Ammon's horn (tissue), 1 donor: ENCODE measurements around the gene AOPEP.
"Not testable (repeated sequence)": the region's sequence is repeated elsewhere in the genome, so short reads cannot be mapped to it uniquely, and the experiment has no call there.

Experiments used
- DNase-seq: peaks from one replicate; pipeline ENCODE4 v3.0.0-alpha.2; 2016; ENCODE audit warnings: low spot score

The AOPEP gene

GRCh38 chr9:94847486-94847885 is 121.0 kb downstream of the AOPEP start:
- DNase-seq, result no peak

DNA sequence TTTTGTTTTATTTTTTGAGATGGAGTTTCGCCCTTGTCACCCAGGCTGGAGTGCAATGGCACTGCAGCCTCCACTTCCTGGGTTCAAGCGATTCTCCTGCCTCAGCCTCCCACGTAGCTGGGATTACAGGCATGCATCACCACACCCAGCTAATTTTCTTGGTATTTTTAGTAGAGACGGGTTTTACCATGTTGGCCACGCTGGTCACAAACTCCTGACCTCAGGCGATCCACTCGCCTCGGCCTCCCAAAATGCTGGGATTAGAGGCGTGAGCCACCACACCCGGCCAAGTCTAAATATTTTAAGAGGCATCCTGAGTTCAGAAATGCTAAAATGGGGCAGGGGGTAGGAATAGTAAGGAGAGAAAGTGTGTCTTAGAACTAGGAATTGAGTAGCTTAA is 122.3 kb downstream of the AOPEP start:
- DNase-seq, result not testable (repeated sequence)

DNA sequence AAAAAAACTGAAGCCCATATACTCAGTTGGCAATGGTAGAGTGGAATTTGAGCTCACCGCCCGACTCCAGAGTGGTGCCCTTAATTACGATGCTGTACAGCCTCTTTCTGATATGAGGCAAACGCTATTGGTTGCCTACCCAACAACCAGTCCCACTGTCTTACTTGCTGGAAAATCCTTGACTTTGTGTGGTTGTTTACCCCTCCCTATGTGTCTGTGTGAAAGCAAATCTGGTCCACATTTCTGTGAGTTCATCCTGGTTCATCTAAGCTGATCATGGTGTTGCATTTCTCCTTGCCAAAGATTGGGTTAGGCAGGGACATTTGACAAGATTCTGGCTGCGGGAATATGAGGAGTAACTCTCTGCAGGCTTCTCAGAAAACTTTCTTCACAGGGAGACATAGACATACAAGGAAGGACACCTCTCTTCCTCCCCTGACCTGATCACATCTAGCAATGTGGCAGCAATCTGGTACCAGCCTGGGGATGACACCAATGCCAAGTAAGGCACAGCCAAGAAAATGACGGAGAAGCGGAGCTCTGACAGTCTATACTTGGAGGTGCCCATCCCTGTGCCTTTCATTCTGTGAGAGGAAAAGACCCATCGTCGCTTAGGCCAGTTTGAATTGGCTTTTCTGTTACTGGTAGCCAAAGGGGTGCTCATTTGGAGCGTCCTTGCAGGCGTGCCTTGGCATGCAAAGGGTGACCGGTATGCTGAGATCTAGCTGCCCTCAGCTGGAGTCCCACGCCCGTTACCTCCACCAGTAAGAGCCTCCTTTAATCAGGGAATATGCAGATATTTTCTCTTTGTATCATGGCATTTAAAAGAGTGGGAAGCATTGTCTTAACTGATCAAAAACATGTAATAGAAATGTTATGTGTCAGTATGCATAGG is 124.3 kb downstream of the AOPEP start:
- no peak for DNase-seq

- no peak for DNase-seq
Measured at GRCh38 chr9:94851467-94851866, 125.0 kb downstream of the AOPEP start.

DNA sequence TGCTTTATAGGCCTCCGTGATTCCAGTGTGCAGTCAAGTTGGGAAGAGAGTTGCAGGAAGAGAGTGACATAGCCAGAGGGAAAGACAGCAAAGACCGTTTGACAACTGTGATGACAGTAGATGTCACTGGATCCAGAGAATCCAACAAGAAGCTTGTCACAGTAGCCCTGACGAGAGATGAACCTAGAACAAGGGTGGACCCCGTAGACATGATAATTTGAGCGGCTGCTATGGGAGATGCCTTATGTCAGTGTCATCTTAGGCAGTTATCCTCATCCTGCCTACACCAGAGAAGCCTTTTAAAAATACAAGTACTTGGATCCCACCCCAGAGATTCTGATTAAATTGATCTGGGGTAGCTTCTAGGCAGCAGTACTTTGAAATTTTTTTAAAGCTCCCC is 125.4 kb downstream of the AOPEP start:
- DNase-seq, result no peak

DNA sequence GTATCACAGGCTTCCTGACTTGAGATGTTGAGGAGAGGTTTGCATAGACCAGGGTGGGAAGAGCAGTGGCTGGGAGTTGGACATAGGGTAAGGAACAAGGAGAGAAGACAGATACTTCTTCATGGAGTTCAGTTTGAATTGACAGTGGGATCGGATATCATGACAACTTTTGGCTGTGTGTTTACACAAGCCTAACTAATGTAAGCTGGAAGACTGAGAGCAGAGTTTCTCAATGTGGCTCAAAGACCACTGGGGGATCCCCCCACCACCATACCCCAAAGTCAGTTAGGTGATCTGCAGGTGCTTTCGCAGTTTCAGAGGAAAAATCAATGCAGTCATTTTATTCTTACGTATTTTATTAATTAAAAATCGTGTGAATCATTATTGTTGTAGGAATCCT is 125.9 kb downstream of the AOPEP start:
- no peak for DNase-seq

DNA sequence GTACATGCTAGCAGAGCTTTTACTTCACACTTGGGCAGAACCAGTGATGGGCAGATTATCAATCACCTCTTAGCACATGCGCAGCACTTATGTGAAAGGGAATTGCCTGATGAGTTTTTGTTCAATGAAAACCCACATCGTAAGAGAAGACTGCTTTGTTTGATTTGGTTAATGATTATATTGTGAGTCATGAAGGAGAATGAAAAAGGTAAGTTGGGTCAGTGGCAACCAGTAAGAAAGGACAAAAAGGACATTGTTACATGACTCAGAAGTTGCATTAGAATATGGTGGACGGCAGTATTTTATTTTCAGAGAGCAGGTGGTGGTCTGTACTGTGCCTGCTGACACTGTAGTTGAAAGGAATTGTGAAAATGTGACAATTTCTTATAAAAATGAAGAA is 127.4 kb downstream of the AOPEP start:
- no peak for DNase-seq

- DNase-seq, result no peak
Measured at GRCh38 chr9:94855903-94856302, 129.4 kb downstream of the AOPEP start.

- DNase-seq, result no peak
Measured at GRCh38 chr9:94857791-94858190, 131.3 kb downstream of the AOPEP start.

DNA sequence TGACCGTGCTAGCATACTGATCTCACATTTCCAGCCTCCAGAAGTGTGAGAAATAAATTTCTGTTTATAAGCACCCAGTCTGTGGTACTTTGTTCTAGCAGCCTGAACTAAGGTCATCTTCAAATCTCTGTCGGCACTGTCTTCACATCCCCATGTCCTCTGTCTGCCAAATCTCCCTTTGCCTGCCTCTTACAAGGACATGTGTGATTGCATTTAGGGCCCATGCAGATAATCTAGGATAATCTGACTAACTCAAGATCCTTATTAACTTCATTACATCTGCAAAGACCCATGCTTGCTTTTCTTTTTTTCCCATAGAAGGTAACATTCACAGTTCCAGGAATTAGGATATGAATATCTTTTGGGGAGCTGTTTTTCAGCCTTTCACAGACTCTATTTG is 132.7 kb downstream of the AOPEP start:
- DNase-seq, result no peak

GRCh38 chr9:94859891-94860290 is 133.4 kb downstream of the AOPEP start:
- DNase-seq, result no peak

DNA sequence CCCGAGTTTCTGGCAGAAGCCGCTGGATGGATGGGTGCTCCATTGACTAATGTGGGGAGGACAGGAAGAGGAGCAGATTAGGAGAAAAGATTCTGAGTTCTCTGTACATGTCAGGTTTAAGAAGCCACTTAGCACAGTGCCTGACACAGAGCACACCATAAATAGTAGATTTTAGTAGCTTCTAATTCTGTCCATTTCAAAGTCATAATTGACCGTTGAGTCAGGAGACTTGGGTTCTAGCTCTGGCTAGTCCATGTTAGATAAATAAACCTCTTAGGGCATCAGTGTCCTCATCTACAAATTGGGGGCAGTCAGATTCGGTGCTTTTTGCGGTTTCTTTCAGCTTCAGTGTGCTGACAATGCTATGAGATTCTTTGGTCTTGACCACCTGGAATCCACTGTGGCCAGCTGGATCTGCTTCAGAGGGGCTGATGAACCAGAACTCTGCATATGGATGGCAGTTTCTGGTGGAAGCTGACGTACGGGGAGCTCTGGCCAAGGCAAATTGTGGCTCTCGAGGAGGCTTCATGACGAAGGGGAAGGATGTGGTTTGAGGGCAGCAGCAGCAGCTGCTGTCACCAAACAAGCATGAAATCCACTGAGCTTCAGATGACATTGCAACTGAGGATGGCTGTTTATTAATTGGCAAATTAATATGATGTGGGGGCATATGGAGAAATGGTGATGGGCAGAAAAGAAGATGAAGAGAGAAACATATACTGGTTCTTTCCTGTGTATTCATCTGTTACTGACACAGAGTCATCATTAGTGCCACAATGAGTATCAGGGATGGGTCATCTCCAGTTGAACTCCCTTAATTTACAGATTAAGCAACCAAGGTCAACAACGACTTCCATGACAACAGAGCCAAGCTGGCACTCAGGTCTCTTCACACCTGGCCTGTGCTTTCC is 134.4 kb downstream of the AOPEP start:
- DNase-seq, result no peak

DNA sequence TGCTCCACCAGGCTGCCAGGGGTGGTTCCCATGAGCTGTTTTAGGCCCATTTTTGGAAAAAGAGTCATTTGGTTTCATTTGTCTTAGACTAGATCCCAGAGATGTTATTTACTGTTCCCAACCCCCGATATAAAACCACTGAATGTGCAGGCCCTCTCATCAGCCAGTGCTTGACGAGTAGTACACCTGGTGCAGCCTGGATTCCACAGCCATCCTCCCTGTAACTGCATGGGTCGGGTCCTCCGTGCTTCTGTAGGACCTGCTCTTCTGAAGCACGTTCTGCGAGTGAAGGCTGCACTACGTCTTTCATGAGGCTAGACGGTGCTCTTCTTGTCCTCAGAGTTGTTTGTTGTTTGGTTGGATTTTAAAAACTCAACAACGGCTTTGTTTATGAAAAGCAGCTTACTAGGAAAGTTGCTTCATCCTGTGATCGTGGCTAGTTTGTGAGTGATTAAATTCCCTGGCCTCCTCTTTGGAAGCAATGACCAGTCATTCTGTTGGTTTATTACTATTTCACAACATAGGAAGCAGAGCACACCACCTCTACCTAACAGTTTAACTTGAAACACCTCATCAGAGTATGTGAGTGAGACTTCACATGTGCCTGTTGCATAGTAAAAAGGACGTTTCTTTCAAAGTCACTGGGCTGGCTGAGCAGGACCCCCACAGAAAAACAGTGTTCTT is 135.2 kb downstream of the AOPEP start:
- no peak for DNase-seq

DNA sequence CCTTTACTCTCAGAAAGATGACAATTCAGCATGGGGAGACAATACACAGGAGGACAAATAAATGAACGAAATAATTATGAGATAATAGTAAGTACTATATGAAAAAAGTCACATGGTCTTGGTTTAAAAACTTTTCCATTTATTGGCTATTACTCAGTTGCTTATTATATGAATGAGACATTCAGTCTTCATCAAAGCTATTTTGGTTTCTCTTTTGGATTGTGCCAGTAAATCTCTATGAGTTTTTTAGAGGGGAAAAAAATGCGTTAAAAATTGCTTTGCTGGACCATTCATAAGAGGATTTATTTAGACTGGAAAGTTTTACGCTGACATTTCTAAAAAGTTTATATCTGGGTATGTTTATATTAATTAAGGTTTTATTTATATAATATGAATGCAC is 137.7 kb downstream of the AOPEP start:
- no peak for DNase-seq

GRCh38 chr9:94864862-94865509 is 138.5 kb downstream of the AOPEP start:
- DNase-seq, result no peak

- DNase-seq, result peak; percentile 63
Measured at GRCh38 chr9:94865582-94866452, 139.3 kb downstream of the AOPEP start.

DNA sequence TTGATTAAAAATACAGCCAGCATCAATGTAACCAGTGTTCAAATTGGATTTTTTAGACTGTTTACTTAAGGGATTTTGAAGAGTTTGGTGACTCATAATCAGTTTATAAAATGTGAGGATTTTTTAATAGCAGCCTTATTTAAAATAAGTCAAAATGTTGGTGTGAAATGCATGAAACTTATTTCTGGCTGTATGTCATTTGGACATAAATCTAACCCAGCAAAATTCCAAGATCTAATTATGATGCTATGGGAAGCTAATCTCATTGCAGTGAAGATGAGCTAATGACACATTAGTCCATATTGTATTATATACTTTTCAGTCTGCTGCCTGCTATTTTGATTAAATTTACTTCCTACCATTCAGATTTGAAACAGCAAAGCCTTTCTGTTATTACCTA is 140.3 kb downstream of the AOPEP start:
- DNase-seq, result no peak

DNA sequence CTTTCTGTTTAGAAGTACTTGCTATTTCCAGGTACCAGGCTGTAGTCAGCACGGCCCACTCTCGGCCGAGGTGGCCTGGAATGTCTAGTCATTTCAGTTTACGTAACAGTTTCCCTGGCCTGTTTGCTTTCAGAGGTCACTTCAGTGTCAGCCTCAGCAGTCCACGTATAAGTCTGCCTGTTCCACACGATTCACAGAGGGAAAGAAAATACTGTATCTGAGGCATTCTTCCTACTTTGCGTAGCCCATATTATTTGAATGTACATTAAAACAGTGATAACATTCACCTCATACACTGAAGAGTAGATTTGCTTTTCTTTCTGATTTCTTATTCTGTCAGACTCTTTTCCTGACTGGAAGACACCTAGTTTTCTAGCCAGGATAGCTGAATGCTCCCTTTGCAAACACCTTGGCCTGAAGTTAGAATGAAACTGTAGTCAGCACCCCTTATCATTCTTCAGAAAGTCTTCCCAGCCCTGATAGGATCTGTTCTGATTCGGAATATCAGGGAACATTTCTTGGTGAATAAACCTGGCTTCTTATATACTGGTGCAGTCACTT is 140.9 kb downstream of the AOPEP start:
- DNase-seq, result peak; percentile 50

GRCh38 chr9:94867842-94868312 is 141.4 kb downstream of the AOPEP start:
- no peak for DNase-seq

DNA sequence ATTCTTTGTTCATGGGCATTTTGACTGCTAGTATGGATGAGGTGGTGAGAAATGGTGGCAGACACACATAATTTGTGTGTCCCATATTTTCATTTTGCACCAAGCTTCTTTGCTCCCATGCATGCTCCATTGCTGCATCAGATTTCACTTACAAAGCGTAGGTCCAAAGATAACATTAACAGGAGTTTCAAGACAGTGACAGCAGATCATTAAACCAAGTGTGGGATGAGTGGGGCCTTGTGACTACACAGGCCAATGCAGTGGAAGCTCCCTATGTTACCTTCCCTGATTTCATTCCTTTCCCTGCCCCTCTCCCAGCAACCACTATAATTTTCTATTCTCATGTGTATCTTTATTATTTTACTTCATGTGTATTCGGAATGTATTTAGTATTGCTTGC is 142.0 kb downstream of the AOPEP start:
- DNase-seq, result no peak
